OCI-LY7 (cell line): Measurements from ENCODE around the gene NUDT8.

Experiments used
- EZH2phosphoT487 ChIP-seq: fragments of 200-600 bp; sonication (generic); IDR thresholded peaks from 2 replicates; pipeline ENCODE4 v1.6.1; 2018; ENCODE audit warnings: low read depth, borderline replicate concordance, mild to moderate bottlenecking, mixed run types, antibody characterized with exemption, low read length, moderate library complexity, mixed read lengths
- TF ChIP-seq, protein P1 (sequence below): fragments of 200-600 bp; sonication (generic); conservative IDR thresholded peaks from 2 replicates; pipeline ENCODE4 v1.5.1; 2014; ENCODE audit warnings: mild to moderate bottlenecking, antibody characterized with exemption, low read length, moderate library complexity, mixed read lengths

DNA sequence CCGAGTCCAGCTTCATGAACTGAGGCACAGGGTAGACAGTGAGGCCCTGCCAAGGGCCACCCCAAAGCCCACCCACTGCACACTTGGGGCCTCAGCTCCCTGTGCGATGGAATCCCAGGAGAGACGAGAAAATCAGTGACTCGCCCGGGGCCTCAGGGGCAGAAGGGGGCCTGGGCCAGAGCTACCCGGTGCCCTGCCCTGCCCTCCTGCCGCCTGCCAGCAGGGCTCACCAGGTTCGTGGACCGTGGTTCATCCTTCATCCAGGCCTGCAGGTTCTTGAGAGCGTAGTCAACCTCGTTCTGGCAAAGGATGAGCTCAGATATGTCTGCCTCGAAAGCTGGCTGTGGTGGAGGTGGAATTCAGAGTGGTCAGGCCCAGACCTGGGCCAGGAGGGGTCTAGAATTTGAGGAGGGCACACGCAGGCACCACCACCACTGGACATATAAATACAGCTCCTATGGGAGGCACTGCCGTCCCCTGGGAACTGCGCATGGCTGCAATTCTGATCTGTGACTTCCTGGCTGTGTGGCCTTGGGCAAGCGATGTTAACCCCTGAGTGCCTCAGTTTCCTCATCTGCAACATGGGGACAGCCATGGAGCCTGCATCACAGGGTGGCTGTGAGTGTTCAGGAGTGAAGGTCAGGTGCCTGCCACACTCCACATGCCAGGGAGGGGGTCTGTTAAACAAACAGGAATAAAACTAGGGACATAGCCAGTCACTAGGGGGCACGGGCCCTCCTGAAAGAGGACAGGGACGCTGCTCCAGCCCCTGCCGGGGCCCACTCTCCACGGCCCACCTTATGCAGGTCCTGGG lies 37.1 kb upstream of the NUDT8 start:
- TF ChIP-seq, protein P1, sequence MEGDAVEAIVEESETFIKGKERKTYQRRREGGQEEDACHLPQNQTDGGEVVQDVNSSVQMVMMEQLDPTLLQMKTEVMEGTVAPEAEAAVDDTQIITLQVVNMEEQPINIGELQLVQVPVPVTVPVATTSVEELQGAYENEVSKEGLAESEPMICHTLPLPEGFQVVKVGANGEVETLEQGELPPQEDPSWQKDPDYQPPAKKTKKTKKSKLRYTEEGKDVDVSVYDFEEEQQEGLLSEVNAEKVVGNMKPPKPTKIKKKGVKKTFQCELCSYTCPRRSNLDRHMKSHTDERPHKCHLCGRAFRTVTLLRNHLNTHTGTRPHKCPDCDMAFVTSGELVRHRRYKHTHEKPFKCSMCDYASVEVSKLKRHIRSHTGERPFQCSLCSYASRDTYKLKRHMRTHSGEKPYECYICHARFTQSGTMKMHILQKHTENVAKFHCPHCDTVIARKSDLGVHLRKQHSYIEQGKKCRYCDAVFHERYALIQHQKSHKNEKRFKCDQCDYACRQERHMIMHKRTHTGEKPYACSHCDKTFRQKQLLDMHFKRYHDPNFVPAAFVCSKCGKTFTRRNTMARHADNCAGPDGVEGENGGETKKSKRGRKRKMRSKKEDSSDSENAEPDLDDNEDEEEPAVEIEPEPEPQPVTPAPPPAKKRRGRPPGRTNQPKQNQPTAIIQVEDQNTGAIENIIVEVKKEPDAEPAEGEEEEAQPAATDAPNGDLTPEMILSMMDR: peak; percentile 24; the same call in 1 of the 2 replicates
- no peak for TF ChIP-seq EZH2phosphoT487
